Hepatocyte (in vitro differentiated cells): ENCODE data around the gene TBKBP1. TPM values are rescaled to one million over a fixed set of nuclear protein-coding genes. Genes with fewer than 3 reads are reported as not detected.

Source experiments
- DNase-seq: peaks from one replicate; pipeline ENCODE4 v3.0.0-alpha.2; 2016; ENCODE audit warnings: low spot score
- H2AFZ ChIP-seq: fragments of 200-600 bp; sonication (generic); 2 replicates; pipeline ENCODE4 v1.6.0; 2016; ENCODE audit warnings: antibody characterized with exemption, mild to moderate bottlenecking
- H3K27ac ChIP-seq: fragments of 200-600 bp; sonication (generic); 2 replicates; pipeline ENCODE4 v1.5.1; 2016; ENCODE audit warnings: mild to moderate bottlenecking
- H3K27me3 ChIP-seq: fragments of 200-600 bp; sonication (generic); 2 replicates; pipeline ENCODE4 v1.6.1; 2016
- H3K36me3 ChIP-seq: fragments of 200-600 bp; sonication (generic); replicated peaks from 2 replicates; pipeline ENCODE4 v1.5.1; 2016; ENCODE audit warnings: low read depth; ENCODE audit not compliant: insufficient read depth
- H3K4me1 ChIP-seq: fragments of 200-600 bp; sonication (generic); 2 replicates; pipeline ENCODE4 v1.5.1; 2016; ENCODE audit warnings: mild to moderate bottlenecking, moderate library complexity; ENCODE audit not compliant: insufficient read depth
- H3K4me2 ChIP-seq: fragments of 200-600 bp; sonication (generic); 2 replicates; pipeline ENCODE4 v1.6.0; 2016
- H3K4me3 ChIP-seq: fragments of 200-600 bp; sonication (generic); 2 replicates; pipeline ENCODE4 v1.5.1; 2016; ENCODE audit warnings: mild to moderate bottlenecking
- H3K79me2 ChIP-seq: fragments of 200-600 bp; sonication (generic); 2 replicates; pipeline ENCODE4 v1.6.0; 2017; ENCODE audit warnings: mild to moderate bottlenecking
- H3K9me2 ChIP-seq: fragments of 200-600 bp; sonication (generic); replicated peaks from 2 replicates; pipeline ENCODE4 v1.6.0; 2017; ENCODE audit warnings: mild to moderate bottlenecking; ENCODE audit not compliant: insufficient read depth
- H3K9me3 ChIP-seq: fragments of 200-600 bp; sonication (generic); 2 replicates; pipeline ENCODE4 v1.5.1; 2016; ENCODE audit warnings: low read depth, mild to moderate bottlenecking
- H4K20me1 ChIP-seq: fragments of 200-600 bp; sonication (generic); 2 replicates; pipeline ENCODE4 v1.6.0; 2016; ENCODE audit warnings: mild to moderate bottlenecking; ENCODE audit not compliant: insufficient read depth, poor library complexity, severe bottlenecking
- CTCF ChIP-seq: fragments of 200-600 bp; sonication (generic); IDR thresholded peaks from 2 replicates; pipeline ENCODE4 v1.5.1; 2016; ENCODE audit warnings: antibody characterized with exemption, mild to moderate bottlenecking; ENCODE audit not compliant: poor library complexity
- EZH2 ChIP-seq: fragments of 200-600 bp; sonication (generic); IDR thresholded peaks from 2 replicates; pipeline ENCODE4 v1.6.1; 2016; ENCODE audit warnings: antibody characterized with exemption, mild to moderate bottlenecking, borderline replicate concordance
- EZH2phosphoT487 ChIP-seq: fragments of 200-600 bp; sonication (generic); IDR thresholded peaks from one replicate; pipeline ENCODE4 v1.6.1; 2018; ENCODE audit warnings: antibody characterized with exemption, mild to moderate bottlenecking, low read depth, moderate library complexity; ENCODE audit not compliant: unreplicated experiment, severe bottlenecking
- WGBS: methylation state at CpG from one replicate; pipeline ENCODE4 v1.1.6; 2016; ENCODE audit warnings: low lambda C conversion rate; ENCODE audit errors: missing lambda C conversion rate; 5-methylcytosine and 5-hydroxymethylcytosine counted together
- polyA plus RNA-seq: library from polyadenylated mRNA; unstranded; fragments of >200 nt; fragmentation: Nextera tagmentation; extraction: Ambion mirVana; gene quantifications from 2 replicates; pipeline ENCODE4 v1.2.1, GENCODE V29; 2016
- total RNA-seq: library from RNA; depleted of rRNA; stranded (reverse); fragments of >200 nt; gene quantifications from 2 replicates; pipeline ENCODE4 v1.2.3, GENCODE V29; 2014

Gene TBKBP1
- total and polyA plus RNA-seq, 2 experiments from 2014 or later, result 7.5 to 17.8 TPM

GRCh38 chr17:47708312-47708863 lies 14.4 kb downstream of the TBKBP1 start:
- no peaks in the 10 kb centered on the region for H3K9me2 ChIP-seq
- no peak overlapping the region for H3K4me2 ChIP-seq
- H3K79me2 ChIP-seq, result no peaks in the 10 kb centered on the region
- peaks cover 3% of the 10 kb centered on the region for H3K27me3 ChIP-seq
- H2AFZ ChIP-seq, result no peak overlapping the region
- no peaks in the 10 kb centered on the region for H3K4me1 ChIP-seq
- H3K36me3 ChIP-seq, result no peaks in the 10 kb centered on the region
- 86% methylated on average over 19 of the region's 31 CpGs for WGBS
- H3K27ac ChIP-seq, result no peak overlapping the region
- no peaks in the 10 kb centered on the region for H3K9me3 ChIP-seq
- no peak overlapping the region for H3K4me3 ChIP-seq
- no peaks in the 10 kb centered on the region for H4K20me1 ChIP-seq
- no peak for DNase-seq
- TF ChIP-seq CTCF (no peak), EZH2 (no peak), EZH2phosphoT487 (no peak)

- 71% methylated on average over 53 of the region's 89 CpGs for WGBS
- H3K4me1 ChIP-seq, result no peaks in the 10 kb centered on the region
- H3K9me3 ChIP-seq, result no peaks in the 10 kb centered on the region
- no peak for TF ChIP-seq CTCF
- TF ChIP-seq EZH2, result no peak
- no peak for TF ChIP-seq EZH2phosphoT487
- H2AFZ ChIP-seq, result no peak overlapping the region
- H3K27me3 ChIP-seq, result peaks cover 10% of the 10 kb centered on the region
- H3K9me2 ChIP-seq, result no peaks in the 10 kb centered on the region
- H3K27ac ChIP-seq, result no peak overlapping the region
- no peak overlapping the region for H3K4me3 ChIP-seq
- no peaks in the 10 kb centered on the region for H3K36me3 ChIP-seq
- H3K4me2 ChIP-seq, result no peak overlapping the region
- DNase-seq, result no peak
- H4K20me1 ChIP-seq, result no peaks in the 10 kb centered on the region
- no peaks in the 10 kb centered on the region for H3K79me2 ChIP-seq
Measured at GRCh38 chr17:47708864-47709541, 15.0 kb downstream of the TBKBP1 start.

- Histone ChIP-seq H2AFZ (no peak overlapping the region), H3K4me3 (no peak overlapping the region), H3K36me3 (no peaks in the 10 kb centered on the region), H3K9me2 (no peaks in the 10 kb centered on the region), H3K4me1 (no peaks in the 10 kb centered on the region), H4K20me1 (no peaks in the 10 kb centered on the region), H3K4me2 (no peak overlapping the region), H3K9me3 (no peaks in the 10 kb centered on the region), H3K27ac (no peak overlapping the region), H3K79me2 (no peaks in the 10 kb centered on the region), H3K27me3 (peaks cover 14% of the 10 kb centered on the region)
- 98% methylated on average over 3 of the region's 3 CpGs for WGBS
- no peak for DNase-seq
- TF ChIP-seq EZH2phosphoT487 (no peak), EZH2 (no peak), CTCF (no peak)
Measured at GRCh38 chr17:47709594-47709993, 15.6 kb downstream of the TBKBP1 start.
